Measurements from ENCODE around the gene CIB2.
A peak's percentile ranks its signal among the peaks of the same experiment; 100 is the strongest.

CIB2 gene

DNA sequence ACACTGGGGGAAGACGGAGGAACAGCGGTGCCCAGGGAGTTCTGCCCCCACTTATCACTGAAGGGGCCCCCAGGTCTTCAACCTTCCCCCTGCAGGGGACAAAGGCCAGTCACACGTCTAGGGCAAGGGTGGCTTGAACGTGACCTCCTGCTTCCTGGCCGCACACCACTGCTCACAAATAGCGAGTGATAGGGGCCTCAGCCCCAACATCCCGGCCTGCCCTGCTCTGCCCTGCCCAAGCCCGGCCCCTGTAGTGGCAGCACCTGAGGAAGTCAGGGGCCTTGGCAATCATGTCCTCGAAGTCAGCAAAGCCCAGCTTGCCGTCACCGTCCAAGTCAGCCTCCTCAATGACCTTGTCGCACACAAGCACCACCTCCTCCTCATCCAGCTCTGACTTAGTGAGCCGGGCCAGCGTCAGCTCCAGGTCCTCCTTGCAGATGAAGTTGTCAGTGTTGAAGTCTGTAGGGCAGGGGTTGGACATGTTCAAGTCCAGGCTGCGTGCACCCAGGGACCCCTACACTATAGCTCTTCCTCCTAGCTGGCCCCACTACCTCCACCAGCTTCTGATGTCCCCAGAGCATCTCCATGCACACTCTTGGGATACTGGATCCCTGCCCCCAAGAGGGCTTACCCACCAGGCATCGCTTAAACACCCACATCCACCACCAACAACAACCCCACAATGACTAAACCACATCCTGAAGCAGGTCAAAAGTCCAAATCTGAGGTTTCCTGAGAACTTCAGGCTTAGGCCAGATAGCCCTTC is 25.6 kb downstream of the CIB2 start:
- peak; percentile 43 for DNase-seq

DNA sequence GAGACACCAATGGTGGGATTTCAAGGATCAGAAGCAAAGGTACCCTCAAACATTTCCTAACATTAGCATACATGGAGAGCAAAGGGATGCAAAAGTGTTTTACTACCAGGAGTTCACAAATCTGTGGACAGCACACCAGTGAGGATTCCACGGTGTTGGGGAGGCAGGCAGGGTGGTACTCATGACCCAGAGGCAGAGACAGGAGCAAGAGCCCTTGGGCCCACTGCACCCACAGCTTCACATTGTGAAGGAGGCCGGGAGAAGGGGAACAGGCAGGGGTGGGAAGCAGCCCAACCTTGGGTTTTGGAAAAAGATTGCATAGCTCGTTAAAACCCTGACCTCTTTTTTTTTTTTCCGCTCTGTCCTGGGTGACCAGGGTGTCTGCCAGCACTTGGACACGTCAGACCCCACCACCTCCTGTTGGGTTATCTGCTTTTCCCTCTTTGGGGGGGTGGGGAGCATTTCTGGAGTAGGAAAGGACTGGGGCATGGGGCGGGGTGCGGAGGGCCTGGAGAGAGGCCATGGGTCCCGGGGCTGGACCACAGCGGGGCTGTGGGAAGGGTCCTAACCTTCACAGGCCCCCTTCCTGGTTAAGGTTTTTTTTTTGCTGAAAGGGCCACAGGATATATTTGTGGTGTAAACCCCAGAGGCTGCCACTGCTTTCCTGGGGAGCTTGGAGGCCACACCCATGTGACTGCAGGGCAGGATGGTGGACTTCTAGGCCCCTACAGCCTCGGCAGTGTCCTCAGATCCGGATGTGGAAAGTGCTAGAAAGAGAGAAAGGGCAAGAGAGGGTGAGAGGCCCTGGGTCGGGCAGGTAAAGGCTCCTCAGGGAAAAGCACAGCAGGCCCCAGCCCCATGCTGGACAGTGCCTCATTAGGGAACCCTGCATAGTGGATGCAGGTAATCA is 26.4 kb downstream of the CIB2 start:
- DNase-seq: peak; percentile 28

GRCh38 chr15:78104119-78104479 is 27.1 kb downstream of the CIB2 start:
- DNase-seq: no peak

DNA sequence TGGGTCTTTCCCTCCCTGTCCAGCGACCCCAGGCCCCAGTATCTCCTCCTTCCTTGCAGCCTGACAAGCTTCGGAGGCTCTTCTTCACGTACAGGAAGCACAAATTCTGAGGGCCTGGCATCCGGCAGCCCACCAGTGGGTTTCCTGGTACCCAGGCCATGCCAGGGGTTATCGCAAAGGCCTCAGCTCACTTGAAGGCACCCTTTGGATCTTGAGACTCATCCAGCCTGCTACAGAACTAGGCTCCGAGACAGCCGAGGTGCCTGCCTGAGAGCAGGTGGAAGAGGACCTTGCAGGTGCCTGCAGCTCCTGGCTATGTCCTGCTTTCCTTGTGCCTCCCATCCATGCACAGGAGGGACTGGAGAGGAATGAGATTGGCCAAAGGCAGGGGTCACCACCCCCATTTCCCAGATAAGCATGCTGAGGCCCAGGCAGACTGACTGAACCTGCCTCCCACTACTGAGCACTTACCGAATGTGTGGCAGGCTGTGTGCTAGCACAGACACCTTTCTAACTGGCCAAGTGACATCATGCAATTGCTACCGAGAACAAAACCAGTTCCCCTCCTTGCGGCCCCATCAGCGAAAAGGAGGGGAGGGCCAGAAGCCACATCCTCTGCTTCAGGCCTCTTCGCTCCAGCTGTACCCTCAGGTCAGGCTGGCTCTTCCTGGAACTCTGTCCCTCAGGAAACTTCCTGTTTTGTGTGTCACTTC is 27.7 kb downstream of the CIB2 start:
- DNase-seq: peak; percentile 88

GRCh38 chr15:78102741-78103140 is 28.5 kb downstream of the CIB2 start:
- DNase-seq: no peak

DNA sequence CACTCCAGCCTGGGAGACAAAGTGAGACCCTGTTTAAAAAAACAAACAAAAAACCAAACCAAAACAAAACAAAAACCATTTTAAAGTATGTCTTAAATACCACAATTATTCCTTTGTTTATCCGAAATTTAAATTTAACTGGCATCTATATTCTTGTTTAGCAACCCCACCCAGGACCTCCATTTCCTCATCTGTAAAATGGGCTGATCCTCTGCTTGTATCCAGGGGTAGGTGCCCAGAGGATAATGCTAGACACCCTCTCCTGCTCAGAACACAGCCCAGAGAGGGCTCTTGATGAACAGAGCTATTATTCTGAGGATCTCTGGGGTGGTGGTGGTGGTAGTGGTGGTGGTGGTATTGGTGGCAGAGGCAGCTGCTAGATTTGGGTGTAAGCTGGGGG is 29.0 kb downstream of the CIB2 start:
- no peak for DNase-seq

- DNase-seq: no peak
Observed at GRCh38 chr15:78101423-78102105, 29.7 kb downstream of the CIB2 start.

GRCh38 chr15:78100886-78101285 is 30.4 kb downstream of the CIB2 start:
- no peak for DNase-seq

GRCh38 chr15:78098131-78098755 is 33.0 kb downstream of the CIB2 start:
- DNase-seq: no peak

GRCh38 chr15:78097667-78098066 is 33.6 kb downstream of the CIB2 start:
- no peak for DNase-seq

- DNase-seq: no peak
Observed at GRCh38 chr15:78093242-78094020, 37.8 kb downstream of the CIB2 start.

- DNase-seq: no peak
Observed at GRCh38 chr15:78092261-78093041, 38.8 kb downstream of the CIB2 start, which contains the start of gene SH2D7. TSS of gene SH2D7 (plus strand) at chr15:78092561. CDS start at chr15:78092585, 24 bp downstream.

GRCh38 chr15:78090422-78091063 is 40.7 kb downstream of the CIB2 start:
- DNase-seq: no peak

DNA sequence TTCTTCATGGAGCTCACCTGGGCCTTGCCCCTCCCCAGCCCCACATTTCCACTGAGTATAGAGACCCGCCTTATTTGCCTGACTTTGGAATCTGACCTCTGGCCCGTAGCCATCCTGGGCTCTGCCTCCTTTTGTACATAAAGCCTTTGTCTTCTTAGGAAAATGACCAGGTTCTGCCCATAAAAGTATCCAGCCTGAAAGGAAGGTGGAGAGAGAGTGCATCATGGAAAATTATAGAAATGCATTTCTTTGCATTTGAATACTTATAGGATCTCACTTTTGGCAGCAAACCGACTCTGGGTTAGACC is 42.5 kb downstream of the CIB2 start:
- no peak for DNase-seq

- no peak for DNase-seq
Observed at GRCh38 chr15:78087951-78088772, 43.1 kb downstream of the CIB2 start.

- DNase-seq: no peak
Observed at GRCh38 chr15:78085928-78086327, 45.3 kb downstream of the CIB2 start.

GRCh38 chr15:78084449-78084750 is 46.8 kb downstream of the CIB2 start:
- DNase-seq: no peak

GRCh38 chr15:78083687-78084448 is 47.4 kb downstream of the CIB2 start:
- no peak for DNase-seq

DNA sequence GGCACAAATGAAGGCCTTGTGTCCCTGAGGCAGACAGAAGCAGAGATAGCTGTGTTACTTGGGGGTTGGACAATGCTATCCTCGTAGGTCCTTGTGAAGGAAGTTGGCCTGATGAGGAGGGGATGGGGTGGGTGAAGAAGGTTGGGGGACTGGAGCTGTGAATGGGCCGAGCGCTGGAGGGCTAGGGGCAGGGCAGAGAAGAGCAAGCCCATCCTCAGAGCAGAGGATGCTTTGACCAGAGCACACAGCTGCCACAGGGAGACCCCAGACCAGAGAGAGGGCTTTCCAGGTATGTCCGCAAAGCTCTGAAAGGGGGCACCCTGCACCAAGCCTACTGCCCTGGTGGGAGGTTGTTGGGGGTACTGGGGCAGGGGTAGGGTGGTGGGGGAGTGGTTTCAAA is 48.1 kb downstream of the CIB2 start:
- DNase-seq: no peak

Data from activated CD4-positive, alpha-beta T cell treated with anti-CD3 and anti-CD28 coated beads, Interleukin-2, Interleukin-6, amounts not matched to agents 100 ng/mL and 50 ng/mL, durations not matched to agents 16 hours and 8 hours (primary cell).